Smooth muscle cell (in vitro differentiated cells): Measurements from ENCODE around the gene ABCA12. TPM values are rescaled to one million over a fixed set of nuclear protein-coding genes. Genes with fewer than 3 reads are reported as not detected.

Source experiments
- DNase-seq: peaks from one replicate; lab custom pipeline; 2025; ENCODE audit not compliant: unreplicated experiment; lab: John Stamatoyannopoulos, UW
- H2AFZ ChIP-seq: fragments of 200-600 bp; sonication (generic); 2 replicates; pipeline ENCODE4 v1.6.0; 2016; ENCODE audit warnings: antibody characterized with exemption, low read depth, mild to moderate bottlenecking
- H3F3A ChIP-seq: fragments of 200-600 bp; sonication (generic); 2 replicates; pipeline ENCODE4 v1.6.0; 2017; ENCODE audit warnings: antibody characterized with exemption, low read depth
- H3K27ac ChIP-seq: fragments of 200-600 bp; sonication (generic); 2 replicates; pipeline ENCODE4 v1.5.1; 2016; ENCODE audit warnings: low read depth, mild to moderate bottlenecking
- H3K27me3 ChIP-seq: fragments of 200-600 bp; sonication (generic); 2 replicates; pipeline ENCODE4 v1.6.1; 2016; ENCODE audit warnings: low read depth, mild to moderate bottlenecking
- H3K36me3 ChIP-seq: fragments of 200-600 bp; sonication (generic); 2 replicates; pipeline ENCODE4 v1.5.1; 2016; ENCODE audit warnings: low read depth
- H3K4me1 ChIP-seq: fragments of 200-600 bp; sonication (generic); 2 replicates; pipeline ENCODE4 v1.5.1; 2016; ENCODE audit warnings: low read depth
- H3K4me2 ChIP-seq: fragments of 200-600 bp; sonication (generic); 2 replicates; pipeline ENCODE4 v1.6.0; 2016; ENCODE audit warnings: mild to moderate bottlenecking
- H3K4me3 ChIP-seq: fragments of 200-600 bp; sonication (generic); 2 replicates; pipeline ENCODE4 v1.5.1; 2016; ENCODE audit warnings: mild to moderate bottlenecking
- H3K79me2 ChIP-seq: fragments of 200-600 bp; sonication (generic); 2 replicates; pipeline ENCODE4 v1.6.0; 2016; ENCODE audit warnings: low read depth, mild to moderate bottlenecking
- H3K9ac ChIP-seq: fragments of 200-600 bp; sonication (generic); 2 replicates; pipeline ENCODE4 v1.6.0; 2016; ENCODE audit warnings: low read depth
- H3K9me3 ChIP-seq: fragments of 200-600 bp; sonication (generic); replicated peaks from 2 replicates; pipeline ENCODE4 v1.5.1; 2016; ENCODE audit warnings: low read depth
- H4K20me1 ChIP-seq: fragments of 200-600 bp; sonication (generic); 2 replicates; pipeline ENCODE4 v1.6.0; 2016; ENCODE audit warnings: low read depth
- CTCF ChIP-seq: fragments of 200-600 bp; sonication (generic); IDR thresholded peaks from 2 replicates; pipeline ENCODE4 v1.5.1; 2017; ENCODE audit warnings: borderline replicate concordance, mild to moderate bottlenecking, antibody characterized with exemption; ENCODE audit not compliant: insufficient read depth, poor library complexity, severe bottlenecking
- WGBS: methylation state at CpG from one replicate; pipeline ENCODE4 v1.1.7; 2016; ENCODE audit warnings: low lambda C conversion rate; 5-methylcytosine and 5-hydroxymethylcytosine counted together
- polyA plus RNA-seq: library from polyadenylated mRNA; unstranded; fragments of >200 nt; fragmentation: Nextera tagmentation; extraction: Ambion mirVana; gene quantifications from 2 replicates; pipeline ENCODE4 v1.2.1, GENCODE V29; 2016
- total RNA-seq: library from RNA; depleted of rRNA; stranded (reverse); fragments of >200 nt; gene quantifications from 2 replicates; pipeline ENCODE4 v1.2.3, GENCODE V29; 2014

Gene ABCA12
- total and polyA plus RNA-seq, 2 experiments from 2014 or later: 0.47 to 5.7 TPM

DNA sequence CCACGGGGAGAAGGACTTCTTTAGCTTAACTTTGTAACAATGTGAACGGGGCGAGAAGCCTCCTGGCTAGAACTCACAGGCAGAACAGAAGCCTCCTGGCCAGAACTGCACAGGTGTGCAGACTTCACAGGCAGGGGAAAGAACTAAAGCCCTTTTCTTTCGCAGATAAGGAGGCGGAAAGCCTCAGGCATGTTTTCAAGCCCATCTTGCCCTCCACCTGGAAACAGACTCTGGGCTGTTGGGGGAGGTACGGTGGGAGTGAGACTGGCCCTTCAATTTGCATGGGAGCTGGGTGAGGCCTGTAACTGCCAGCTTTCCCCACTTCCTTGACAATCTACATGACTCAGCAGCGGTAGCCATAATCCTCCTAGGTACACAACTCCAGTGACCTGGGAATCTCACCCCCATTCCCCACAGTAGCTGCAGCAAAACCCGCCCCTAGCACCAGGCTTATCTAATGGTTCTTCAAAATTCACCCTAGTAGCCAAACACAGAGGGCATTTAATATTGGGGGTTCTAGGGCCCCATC, 22.9 kb upstream of the ABCA12 start:
- H4K20me1 ChIP-seq: no peaks in the 10 kb centered on the region
- no peak overlapping the region for H3K4me2 ChIP-seq
- H3K4me1 ChIP-seq: no peaks in the 10 kb centered on the region
- H3K9ac ChIP-seq: no peak overlapping the region
- DNase-seq: no peak
- H3K27me3 ChIP-seq: no peaks in the 10 kb centered on the region
- H3F3A ChIP-seq: no peaks in the 10 kb centered on the region
- TF ChIP-seq CTCF: no peak
- H3K27ac ChIP-seq: no peak overlapping the region
- H3K9me3 ChIP-seq: no peaks in the 10 kb centered on the region
- no peak overlapping the region for H3K4me3 ChIP-seq
- no peaks in the 10 kb centered on the region for H3K36me3 ChIP-seq
- no peaks in the 10 kb centered on the region for H3K79me2 ChIP-seq
- 88% methylated on average over 8 of the region's 8 CpGs for WGBS
- no peak overlapping the region for H2AFZ ChIP-seq

DNA sequence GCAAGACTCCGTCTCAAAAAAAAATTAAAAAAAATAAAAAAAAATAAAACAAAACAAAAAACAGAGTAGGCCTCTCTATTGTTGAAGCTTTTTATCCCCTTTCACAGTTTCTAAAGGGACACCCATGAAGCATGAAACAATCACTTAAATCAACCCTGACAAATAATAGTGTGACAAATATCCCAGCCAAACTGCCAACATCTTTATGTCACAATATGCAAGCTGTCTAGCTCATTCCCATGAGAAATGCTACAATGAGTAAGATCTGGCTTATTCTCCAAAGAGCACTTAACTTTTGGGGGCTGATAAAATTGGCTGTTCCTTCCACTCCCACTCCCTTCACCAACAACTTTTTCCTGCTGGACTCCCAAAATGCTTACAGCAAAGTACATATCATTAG, 21.7 kb upstream of the ABCA12 start:
- H3K79me2 ChIP-seq: no peaks in the 10 kb centered on the region
- H3K36me3 ChIP-seq: no peaks in the 10 kb centered on the region
- no peak overlapping the region for H2AFZ ChIP-seq
- no peak for DNase-seq
- no peaks in the 10 kb centered on the region for H3K4me1 ChIP-seq
- H3K27me3 ChIP-seq: no peaks in the 10 kb centered on the region
- no peak overlapping the region for H3K4me3 ChIP-seq
- H3K27ac ChIP-seq: no peak overlapping the region
- H4K20me1 ChIP-seq: no peaks in the 10 kb centered on the region
- no peak for TF ChIP-seq CTCF
- WGBS: 88% methylated on average over 1 of the region's 1 CpG
- no peaks in the 10 kb centered on the region for H3K9me3 ChIP-seq
- H3K4me2 ChIP-seq: no peak overlapping the region
- H3F3A ChIP-seq: no peaks in the 10 kb centered on the region
- H3K9ac ChIP-seq: no peak overlapping the region

- DNase-seq: no peak
- 88% methylated on average over 2 of the region's 2 CpGs for WGBS
- H3K9me3 ChIP-seq: no peaks in the 10 kb centered on the region
- no peaks in the 10 kb centered on the region for H3K36me3 ChIP-seq
- no peak overlapping the region for H3K4me3 ChIP-seq
- no peaks in the 10 kb centered on the region for H3K79me2 ChIP-seq
- no peak overlapping the region for H2AFZ ChIP-seq
- no peaks in the 10 kb centered on the region for H3F3A ChIP-seq
- no peak for TF ChIP-seq CTCF
- H3K9ac ChIP-seq: no peak overlapping the region
- H3K27me3 ChIP-seq: no peaks in the 10 kb centered on the region
- no peaks in the 10 kb centered on the region for H4K20me1 ChIP-seq
- no peaks in the 10 kb centered on the region for H3K4me1 ChIP-seq
- H3K4me2 ChIP-seq: no peak overlapping the region
- no peak overlapping the region for H3K27ac ChIP-seq
Measured at GRCh38 chr2:215156453-215156852, 18.0 kb upstream of the ABCA12 start.

DNA sequence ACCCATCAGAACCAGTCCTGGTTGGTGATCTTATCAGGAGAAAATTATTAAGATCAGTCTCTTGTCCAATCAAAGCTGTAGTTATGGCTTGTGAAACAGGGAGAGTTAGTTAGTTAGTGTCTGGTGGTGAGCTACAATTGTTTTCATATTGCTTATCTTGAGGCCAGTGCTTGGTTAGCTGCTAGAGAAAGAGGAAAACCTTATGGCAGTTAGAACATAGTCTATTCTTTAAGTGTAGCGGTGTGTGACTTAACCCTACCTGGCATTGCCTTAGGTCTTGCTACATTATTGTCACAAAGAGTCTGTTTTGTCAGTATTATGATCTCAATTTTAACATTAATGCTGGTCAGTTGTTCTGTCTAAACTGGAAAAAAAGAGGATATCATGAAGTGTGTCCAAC, 11.5 kb upstream of the ABCA12 start:
- H3K79me2 ChIP-seq: no peaks in the 10 kb centered on the region
- TF ChIP-seq CTCF: no peak
- H2AFZ ChIP-seq: no peak overlapping the region
- 83% methylated on average over 1 of the region's 1 CpG for WGBS
- no peak overlapping the region for H3K4me2 ChIP-seq
- no peaks in the 10 kb centered on the region for H3K27me3 ChIP-seq
- H3K4me3 ChIP-seq: no peak overlapping the region
- H3K27ac ChIP-seq: no peak overlapping the region
- H4K20me1 ChIP-seq: no peaks in the 10 kb centered on the region
- no peaks in the 10 kb centered on the region for H3K36me3 ChIP-seq
- H3K9me3 ChIP-seq: no peaks in the 10 kb centered on the region
- no peaks in the 10 kb centered on the region for H3F3A ChIP-seq
- H3K4me1 ChIP-seq: no peaks in the 10 kb centered on the region
- H3K9ac ChIP-seq: no peak overlapping the region
- no peak for DNase-seq
